Epithelial cell of esophagus (primary cell): ENCODE results near the gene PRPH2.
"Not testable (repeated sequence)": the region's sequence is repeated elsewhere in the genome, so short reads cannot be mapped to it uniquely, and the experiment has no call there.

Experiments used
- DNase-seq: peaks from one replicate; pipeline ENCODE4 v3.0.0; 2010; ENCODE audit warnings: low read depth
- H3K4me3 ChIP-seq: 2 replicates; pipeline ENCODE4 v1.5.1; 2011; ENCODE audit warnings: mild to moderate bottlenecking, low read length, control low read depth
- TF ChIP-seq, protein P1 (sequence below): IDR thresholded peaks from 2 replicates; pipeline ENCODE4 v1.5.1; 2011; ENCODE audit warnings: low read depth, mild to moderate bottlenecking, low read length, control low read depth, inconsistent platforms; ENCODE audit not compliant: insufficient read depth; ENCODE audit errors: missing control alignments

PRPH2 gene

GRCh38 chr6:42710316-42710715 lies 12.1 kb downstream of the PRPH2 start:
- TF ChIP-seq, protein P1, sequence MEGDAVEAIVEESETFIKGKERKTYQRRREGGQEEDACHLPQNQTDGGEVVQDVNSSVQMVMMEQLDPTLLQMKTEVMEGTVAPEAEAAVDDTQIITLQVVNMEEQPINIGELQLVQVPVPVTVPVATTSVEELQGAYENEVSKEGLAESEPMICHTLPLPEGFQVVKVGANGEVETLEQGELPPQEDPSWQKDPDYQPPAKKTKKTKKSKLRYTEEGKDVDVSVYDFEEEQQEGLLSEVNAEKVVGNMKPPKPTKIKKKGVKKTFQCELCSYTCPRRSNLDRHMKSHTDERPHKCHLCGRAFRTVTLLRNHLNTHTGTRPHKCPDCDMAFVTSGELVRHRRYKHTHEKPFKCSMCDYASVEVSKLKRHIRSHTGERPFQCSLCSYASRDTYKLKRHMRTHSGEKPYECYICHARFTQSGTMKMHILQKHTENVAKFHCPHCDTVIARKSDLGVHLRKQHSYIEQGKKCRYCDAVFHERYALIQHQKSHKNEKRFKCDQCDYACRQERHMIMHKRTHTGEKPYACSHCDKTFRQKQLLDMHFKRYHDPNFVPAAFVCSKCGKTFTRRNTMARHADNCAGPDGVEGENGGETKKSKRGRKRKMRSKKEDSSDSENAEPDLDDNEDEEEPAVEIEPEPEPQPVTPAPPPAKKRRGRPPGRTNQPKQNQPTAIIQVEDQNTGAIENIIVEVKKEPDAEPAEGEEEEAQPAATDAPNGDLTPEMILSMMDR = no peak
- no peak overlapping the region for H3K4me3 ChIP-seq
- DNase-seq = no peak

- H3K4me3 ChIP-seq = no peak overlapping the region
- TF ChIP-seq, protein P1 = no peak
- DNase-seq = no peak
Measured at GRCh38 chr6:42709871-42710270, 12.5 kb downstream of the PRPH2 start.

DNA sequence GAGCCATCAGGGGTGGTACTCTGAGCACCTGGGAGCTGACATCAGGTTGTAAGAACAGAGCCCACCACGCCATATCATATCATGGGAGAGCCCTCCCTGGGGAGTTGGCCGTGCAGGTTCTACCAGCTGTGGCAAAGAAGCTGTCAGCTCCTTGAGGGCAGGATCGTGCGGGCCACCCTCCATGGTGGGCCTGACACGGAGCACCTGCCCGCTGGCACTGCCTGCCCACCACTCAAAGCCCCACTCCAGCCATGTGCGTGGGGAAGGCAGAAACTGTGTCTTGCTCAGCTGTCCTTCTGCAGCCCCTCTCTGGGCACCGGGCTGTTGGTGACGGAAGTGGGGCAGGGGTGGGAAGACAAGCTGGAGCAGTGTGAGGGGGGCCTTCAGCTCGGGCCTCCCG lies 14.3 kb downstream of the PRPH2 start:
- no peak overlapping the region for H3K4me3 ChIP-seq
- TF ChIP-seq, protein P1 = no peak
- DNase-seq = no peak

GRCh38 chr6:42707595-42707994 lies 14.8 kb downstream of the PRPH2 start:
- H3K4me3 ChIP-seq = no peak overlapping the region
- TF ChIP-seq, protein P1 = no peak
- no peak for DNase-seq

DNA sequence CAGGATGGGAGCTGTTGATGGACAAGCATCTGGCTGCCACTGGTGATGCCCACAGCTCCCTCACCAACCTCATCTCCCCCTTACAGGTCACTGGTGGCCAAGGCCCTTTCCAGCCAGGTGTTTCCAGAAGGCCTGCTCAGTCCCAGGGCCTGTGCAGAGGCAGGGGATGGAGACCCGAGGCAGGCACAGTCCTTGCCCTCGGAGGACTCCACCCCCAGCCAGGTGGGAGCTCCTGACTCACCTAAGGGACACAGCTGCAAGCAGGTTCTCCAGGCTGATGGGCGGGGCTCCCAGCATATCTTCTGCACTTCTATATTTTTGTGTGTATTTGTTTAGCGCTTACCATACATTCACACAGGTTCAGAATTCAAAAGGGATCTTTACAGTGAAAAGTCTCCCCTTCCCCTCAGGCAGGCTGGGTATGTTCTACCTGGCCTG lies 17.4 kb downstream of the PRPH2 start:
- TF ChIP-seq, protein P1 = no peak
- DNase-seq = peak; percentile 67
- H3K4me3 ChIP-seq = no peak overlapping the region

DNA sequence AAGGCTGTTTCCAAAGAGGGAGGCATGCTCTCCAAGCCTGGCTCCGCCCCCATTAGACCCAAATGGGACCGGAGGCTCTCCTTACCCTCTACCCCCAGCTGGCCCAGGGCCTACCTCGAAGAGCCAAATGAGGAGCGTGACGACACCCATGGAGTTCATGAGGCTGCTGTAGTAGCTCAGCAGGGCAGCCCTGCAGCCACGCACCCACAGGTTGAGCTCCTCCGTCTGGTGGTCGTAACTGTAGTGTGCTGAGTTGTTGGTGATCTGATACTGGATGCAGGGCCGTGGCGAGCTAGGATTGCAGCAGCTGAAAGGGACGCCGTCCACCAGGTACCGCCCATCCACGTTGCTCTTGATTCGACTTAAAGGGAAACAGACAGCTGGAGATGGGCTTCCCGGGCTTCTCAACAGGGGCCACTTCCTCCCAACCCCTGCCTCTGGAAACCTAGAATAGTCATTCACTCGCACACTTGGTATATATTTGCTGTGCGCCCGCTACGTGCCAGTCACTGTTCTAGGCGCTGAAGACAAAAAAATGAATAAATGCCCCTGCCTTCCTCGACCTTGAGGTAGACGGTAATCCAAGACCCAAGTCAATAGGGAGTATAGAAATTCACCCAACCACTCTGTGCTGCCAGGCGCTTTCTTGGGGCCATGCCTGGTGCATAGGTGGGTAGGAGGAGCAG lies 18.0 kb downstream of the PRPH2 start:
- TF ChIP-seq, protein P1 = no peak
- H3K4me3 ChIP-seq = no peak overlapping the region
- peak; percentile 9 for DNase-seq

DNA sequence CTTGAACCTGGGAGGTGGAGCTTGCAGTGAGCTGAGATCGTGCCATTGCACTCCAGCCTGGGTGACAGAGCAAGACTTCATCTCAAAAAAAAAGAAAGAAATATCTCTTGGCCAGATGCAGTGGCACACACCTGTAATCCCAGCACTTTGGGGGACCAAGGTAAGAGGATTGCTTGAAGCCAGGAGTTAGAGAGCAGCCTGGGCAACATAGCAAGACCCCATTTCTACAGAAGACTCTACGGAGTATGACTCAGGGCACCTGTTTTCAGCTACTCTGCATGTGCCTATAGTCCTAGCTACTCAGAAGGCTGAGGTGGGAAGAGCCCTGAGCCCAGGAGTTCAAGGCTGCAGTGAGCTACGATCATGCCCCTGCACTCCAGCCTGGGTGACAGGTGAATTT lies 19.6 kb downstream of the PRPH2 start:
- not testable (repeated sequence) for DNase-seq, H3K4me3 ChIP-seq

GRCh38 chr6:42702200-42702599 lies 20.2 kb downstream of the PRPH2 start:
- TF ChIP-seq, protein P1 = no peak
- DNase-seq = peak; percentile 89
- no peak overlapping the region for H3K4me3 ChIP-seq
